HUES48 (cell line): ENCODE measurements around the gene MAP2K3.
"Not testable (repeated sequence)": the region's sequence is repeated elsewhere in the genome, so short reads cannot be mapped to it uniquely, and the experiment has no call there.

Experiments
- H3K27ac ChIP-seq: one replicate; pipeline ENCODE4 v1.7.0; 2013; ENCODE audit warnings: low read depth, low read length, inconsistent platforms
- H3K27me3 ChIP-seq: 2 replicates; pipeline ENCODE4 v1.6.1; 2013; ENCODE audit warnings: mild to moderate bottlenecking, low read length; ENCODE audit not compliant: control insufficient read depth, insufficient read depth
- H3K36me3 ChIP-seq: 2 replicates; pipeline ENCODE4 v1.6.1; 2013; ENCODE audit warnings: low read length; ENCODE audit not compliant: control insufficient read depth, insufficient read depth
- H3K4me1 ChIP-seq: 2 replicates; pipeline ENCODE4 v1.6.1; 2013; ENCODE audit warnings: mild to moderate bottlenecking, low read length; ENCODE audit not compliant: control insufficient read depth, insufficient read depth
- H3K4me3 ChIP-seq: 2 replicates; pipeline ENCODE4 v1.5.1; 2013; ENCODE audit warnings: mild to moderate bottlenecking, low read depth, low read length
- H3K9ac ChIP-seq: 2 replicates; pipeline ENCODE4 v1.6.1; 2013; ENCODE audit warnings: mild to moderate bottlenecking, low read depth, low read length, moderate library complexity
- H3K9me3 ChIP-seq: 2 replicates; pipeline ENCODE4 v1.6.1; 2013; ENCODE audit warnings: low read length; ENCODE audit not compliant: control insufficient read depth, insufficient read depth

Gene MAP2K3

DNA sequence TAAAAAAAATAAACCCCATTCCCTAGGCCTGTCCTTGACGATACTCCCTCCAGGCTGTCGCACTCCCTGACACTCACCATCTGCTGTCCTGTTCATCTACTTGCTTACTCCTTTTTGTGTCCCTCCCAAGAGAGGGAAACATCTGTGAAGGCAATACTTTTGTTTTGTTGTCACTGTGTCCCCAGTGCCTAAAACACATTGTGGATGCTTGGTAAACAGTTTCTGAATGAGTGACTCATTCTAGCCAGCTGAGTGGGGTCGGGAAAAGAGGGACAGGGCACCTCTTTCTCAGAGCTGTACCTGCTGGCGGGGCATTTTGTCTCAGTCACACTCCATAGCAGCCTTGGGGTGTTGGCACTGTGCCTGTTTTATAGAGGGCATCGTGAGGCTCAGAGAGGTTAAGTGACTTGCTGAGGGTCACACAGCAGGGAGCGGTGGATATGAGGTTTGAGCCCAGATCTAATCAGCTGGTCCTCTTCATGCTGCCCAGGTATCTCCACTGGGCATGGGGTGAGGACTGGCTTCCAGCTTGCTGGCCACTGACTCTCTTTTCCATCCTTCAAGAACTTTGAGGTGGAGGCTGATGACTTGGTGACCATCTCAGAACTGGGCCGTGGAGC lies 15.6 kb downstream of the MAP2K3 start:
- Histone ChIP-seq H3K9ac (no peak overlapping the region), H3K27me3 (no peaks in the 10 kb centered on the region), H3K27ac (no peak overlapping the region), H3K36me3 (peaks cover 37% of the 10 kb centered on the region), H3K4me3 (no peak overlapping the region), H3K4me1 (no peaks in the 10 kb centered on the region), H3K9me3 (peaks cover 56% of the 10 kb centered on the region)

DNA sequence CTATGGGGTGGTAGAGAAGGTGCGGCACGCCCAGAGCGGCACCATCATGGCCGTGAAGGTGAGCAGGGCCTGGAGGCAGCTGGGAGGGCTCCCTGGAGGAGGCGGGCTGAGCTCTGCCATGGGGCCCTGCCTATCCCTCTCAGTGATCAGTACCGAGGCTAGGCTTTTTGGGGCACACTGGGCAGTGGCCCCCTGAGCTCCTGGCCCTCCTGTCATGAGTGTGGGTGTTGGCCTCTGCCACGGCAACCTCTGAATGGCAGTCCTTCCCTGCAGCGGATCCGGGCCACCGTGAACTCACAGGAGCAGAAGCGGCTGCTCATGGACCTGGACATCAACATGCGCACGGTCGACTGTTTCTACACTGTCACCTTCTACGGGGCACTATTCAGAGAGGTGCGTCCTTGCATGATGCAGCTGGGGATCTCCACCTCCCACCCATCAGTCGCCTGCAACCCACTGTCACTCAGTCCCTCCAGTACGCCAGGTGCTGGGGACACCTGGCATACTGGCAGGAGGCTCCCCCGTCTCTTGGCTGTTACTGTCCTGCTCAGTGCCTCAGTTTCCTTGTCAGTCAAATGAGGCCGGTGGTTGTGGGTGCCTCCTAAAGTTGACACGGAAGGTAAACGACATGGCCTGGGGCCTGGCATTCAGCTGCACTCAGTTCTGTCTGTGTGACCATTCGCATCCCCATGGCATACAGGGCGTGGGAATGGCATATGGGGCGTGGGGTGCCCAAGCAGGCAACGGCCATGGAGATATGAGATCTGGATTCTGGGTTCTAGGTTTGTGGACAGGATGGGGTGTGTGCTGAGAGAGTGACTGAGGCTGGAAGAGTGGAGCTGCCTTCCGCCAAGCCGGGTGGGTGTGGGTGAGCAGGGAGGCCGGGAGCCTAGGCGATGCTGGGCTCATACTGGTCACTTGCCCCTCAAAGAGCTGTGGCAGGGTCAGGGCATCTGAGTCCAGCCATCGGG lies 16.4 kb downstream of the MAP2K3 start:
- Histone ChIP-seq H3K27ac (no peak overlapping the region), H3K27me3 (no peaks in the 10 kb centered on the region), H3K4me1 (no peaks in the 10 kb centered on the region), H3K9me3 (peaks cover 55% of the 10 kb centered on the region), H3K4me3 (no peak overlapping the region), H3K36me3 (peaks cover 37% of the 10 kb centered on the region), H3K9ac (no peak overlapping the region)

GRCh38 chr17:21301593-21302550 lies 17.4 kb downstream of the MAP2K3 start:
- Histone ChIP-seq H3K36me3 (peaks cover 37% of the 10 kb centered on the region), H3K9ac (no peak overlapping the region), H3K4me1 (no peaks in the 10 kb centered on the region), H3K27ac (no peak overlapping the region), H3K27me3 (no peaks in the 10 kb centered on the region), H3K4me3 (no peak overlapping the region), H3K9me3 (peaks cover 46% of the 10 kb centered on the region)

DNA sequence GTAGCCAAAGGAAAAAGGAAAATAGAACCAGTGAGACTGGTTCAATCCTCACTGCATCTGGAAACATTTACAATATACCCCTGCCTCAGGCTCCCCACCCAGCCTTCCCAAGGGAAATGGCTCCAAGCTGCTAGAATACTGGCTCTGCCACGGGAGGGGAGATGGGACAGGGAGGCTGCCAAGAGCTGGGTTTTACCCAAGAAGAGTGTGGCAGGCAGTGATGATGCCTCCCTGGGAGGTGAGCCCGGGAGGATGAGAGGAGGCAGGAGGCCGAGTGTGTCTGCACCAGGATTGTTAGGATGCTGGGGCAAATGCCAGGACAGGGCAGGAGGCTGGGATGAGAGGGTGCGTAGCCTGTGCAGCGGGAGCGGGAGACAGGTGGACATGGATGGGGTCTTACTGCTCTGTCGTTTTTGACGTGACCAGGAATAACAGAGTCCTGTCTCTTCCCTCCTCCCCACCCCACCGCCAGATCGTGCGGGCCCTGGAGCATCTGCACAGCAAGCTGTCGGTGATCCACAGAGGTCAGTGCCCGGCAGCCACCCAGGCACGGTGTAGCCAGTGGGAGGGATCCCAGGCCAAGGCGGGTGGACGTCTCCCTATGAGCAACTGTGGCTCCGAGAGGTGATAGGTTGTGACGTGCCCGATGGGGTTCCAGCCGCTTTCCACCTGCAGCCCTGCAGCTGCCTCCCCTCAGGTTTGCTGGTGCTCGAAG lies 18.4 kb downstream of the MAP2K3 start:
- Histone ChIP-seq H3K9me3 (peaks cover 41% of the 10 kb centered on the region), H3K27ac (no peak overlapping the region), H3K27me3 (no peaks in the 10 kb centered on the region), H3K4me1 (no peaks in the 10 kb centered on the region), H3K9ac (no peak overlapping the region), H3K4me3 (no peak overlapping the region), H3K36me3 (peaks cover 37% of the 10 kb centered on the region)

DNA sequence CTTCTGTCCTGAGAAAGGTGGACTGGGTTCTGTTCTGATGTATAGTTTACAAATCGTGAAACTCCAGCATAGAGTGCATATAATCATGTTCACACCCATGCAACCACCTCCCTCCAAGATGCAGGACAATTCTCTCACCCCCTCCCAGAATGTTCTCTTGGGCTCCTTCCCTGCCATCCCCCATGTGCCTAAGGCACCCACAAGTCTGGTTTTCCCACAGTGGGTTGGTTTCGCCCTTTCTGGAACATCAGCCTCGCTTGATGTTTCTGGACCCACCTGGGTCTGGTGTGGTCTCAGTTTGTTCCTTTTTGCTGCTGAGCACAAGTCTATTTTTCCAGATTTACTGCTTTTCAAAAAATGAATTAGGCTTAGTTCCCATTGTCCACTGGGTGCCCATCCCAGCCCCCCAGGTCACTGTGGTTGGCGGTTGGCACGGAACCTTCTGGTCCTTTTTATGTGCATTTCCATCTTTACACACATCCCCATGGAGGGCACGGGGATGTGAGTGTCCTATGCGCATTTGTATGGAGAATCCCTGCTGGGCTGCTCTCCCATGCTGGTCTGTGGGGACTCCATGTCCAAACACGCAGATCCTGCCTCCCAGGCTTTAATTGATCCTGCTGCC lies 19.0 kb downstream of the MAP2K3 start:
- H3K4me3 ChIP-seq, result no peak overlapping the region
- H3K9ac ChIP-seq, result no peak overlapping the region
- H3K4me1 ChIP-seq, result no peaks in the 10 kb centered on the region
- peaks cover 35% of the 10 kb centered on the region for H3K36me3 ChIP-seq
- no peaks in the 10 kb centered on the region for H3K27me3 ChIP-seq
- H3K9me3 ChIP-seq, result peaks cover 35% of the 10 kb centered on the region
- no peak overlapping the region for H3K27ac ChIP-seq

DNA sequence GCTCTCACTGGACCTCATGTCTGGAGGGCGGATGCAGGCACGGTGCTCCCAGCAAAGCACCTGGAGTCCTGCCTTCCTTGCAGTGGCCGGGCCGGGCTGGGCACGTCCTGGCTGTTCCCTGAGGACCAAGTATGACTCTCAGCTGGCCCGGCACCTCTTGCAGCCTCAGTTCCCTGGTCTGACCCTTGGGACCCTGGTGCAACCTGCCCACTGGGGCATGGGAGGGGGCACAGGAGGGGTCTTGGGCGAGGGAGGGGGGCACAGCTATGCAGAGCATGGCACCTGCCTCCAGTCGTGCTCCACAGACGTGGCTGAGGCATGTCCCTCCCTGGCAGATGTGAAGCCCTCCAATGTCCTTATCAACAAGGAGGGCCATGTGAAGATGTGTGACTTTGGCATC lies 19.6 kb downstream of the MAP2K3 start:
- H3K36me3 ChIP-seq, result peaks cover 32% of the 10 kb centered on the region

GRCh38 chr17:21304551-21305151 lies 20.1 kb downstream of the MAP2K3 start:
- not testable (repeated sequence) for H3K27me3 ChIP-seq, H3K9ac ChIP-seq, H3K4me3 ChIP-seq, H3K4me1 ChIP-seq, H3K27ac ChIP-seq
- Histone ChIP-seq H3K36me3 (peaks cover 29% of the 10 kb centered on the region), H3K9me3 (peaks cover 28% of the 10 kb centered on the region)

More for the DNA sequence above, 19.6 kb downstream of the MAP2K3 start:
- Histone ChIP-seq H3K4me1 (no peaks in the 10 kb centered on the region), H3K9me3 (peaks cover 30% of the 10 kb centered on the region), H3K4me3 (no peak overlapping the region), H3K27ac (no peak overlapping the region), H3K9ac (no peak overlapping the region), H3K27me3 (no peaks in the 10 kb centered on the region)

DNA sequence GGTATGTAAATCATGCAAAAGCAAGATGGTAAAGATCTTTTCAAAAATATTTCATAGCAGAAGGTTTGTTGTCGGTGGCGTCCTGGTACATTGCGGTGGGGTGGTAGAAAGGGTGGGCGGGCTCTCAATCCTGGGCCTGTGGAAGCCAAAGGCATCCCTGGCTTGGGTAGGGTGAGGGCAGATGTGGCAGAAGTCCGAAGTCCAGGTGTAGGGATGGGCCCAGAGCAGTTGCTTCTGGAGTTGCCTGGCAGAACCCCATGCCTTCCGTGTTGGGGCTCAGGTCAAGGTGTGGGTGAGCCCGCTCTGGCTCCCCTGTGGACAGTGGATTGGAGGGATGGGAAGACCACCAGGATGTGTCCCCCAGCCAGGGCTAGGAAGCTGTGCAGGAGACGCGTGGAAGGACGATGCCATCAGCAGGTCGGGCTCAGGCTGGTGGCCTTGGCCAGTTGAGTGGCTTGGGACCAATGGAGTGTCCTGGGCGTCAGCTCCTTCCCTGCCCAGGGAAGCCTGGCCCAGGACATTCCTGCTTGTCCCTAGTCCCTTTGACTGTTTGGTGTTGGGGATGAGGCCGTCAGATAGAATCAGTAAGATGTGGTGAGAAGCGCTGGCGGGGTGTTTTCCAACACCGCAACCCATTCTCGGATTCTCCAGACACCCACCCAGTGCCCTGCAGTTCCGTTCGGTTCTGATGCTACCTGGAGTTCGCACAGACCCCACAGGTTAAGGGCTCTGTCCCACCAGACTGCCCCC lies 21.1 kb downstream of the MAP2K3 start:
- not testable (repeated sequence) for H3K9ac ChIP-seq, H3K4me3 ChIP-seq, H3K27ac ChIP-seq, H3K27me3 ChIP-seq, H3K4me1 ChIP-seq
- peaks cover 25% of the 10 kb centered on the region for H3K36me3 ChIP-seq
- H3K9me3 ChIP-seq, result peaks cover 21% of the 10 kb centered on the region

GRCh38 chr17:21306611-21307272 lies 22.2 kb downstream of the MAP2K3 start:
- peaks cover 17% of the 10 kb centered on the region for H3K36me3 ChIP-seq

More at GRCh38 chr17:21306611-21307272, 22.2 kb downstream of the MAP2K3 start:
- peaks cover 13% of the 10 kb centered on the region for H3K9me3 ChIP-seq
- not testable (repeated sequence) for H3K27me3 ChIP-seq, H3K27ac ChIP-seq, H3K4me1 ChIP-seq, H3K4me3 ChIP-seq, H3K9ac ChIP-seq
